Measurements from ENCODE around the gene SHKBP1. TPM values are rescaled to one million over a fixed set of nuclear protein-coding genes. Genes with fewer than 3 reads are reported as not detected.

The SHKBP1 gene
- total RNA-seq, 1 experiment from 2014 or later, result 92.9 TPM

DNA sequence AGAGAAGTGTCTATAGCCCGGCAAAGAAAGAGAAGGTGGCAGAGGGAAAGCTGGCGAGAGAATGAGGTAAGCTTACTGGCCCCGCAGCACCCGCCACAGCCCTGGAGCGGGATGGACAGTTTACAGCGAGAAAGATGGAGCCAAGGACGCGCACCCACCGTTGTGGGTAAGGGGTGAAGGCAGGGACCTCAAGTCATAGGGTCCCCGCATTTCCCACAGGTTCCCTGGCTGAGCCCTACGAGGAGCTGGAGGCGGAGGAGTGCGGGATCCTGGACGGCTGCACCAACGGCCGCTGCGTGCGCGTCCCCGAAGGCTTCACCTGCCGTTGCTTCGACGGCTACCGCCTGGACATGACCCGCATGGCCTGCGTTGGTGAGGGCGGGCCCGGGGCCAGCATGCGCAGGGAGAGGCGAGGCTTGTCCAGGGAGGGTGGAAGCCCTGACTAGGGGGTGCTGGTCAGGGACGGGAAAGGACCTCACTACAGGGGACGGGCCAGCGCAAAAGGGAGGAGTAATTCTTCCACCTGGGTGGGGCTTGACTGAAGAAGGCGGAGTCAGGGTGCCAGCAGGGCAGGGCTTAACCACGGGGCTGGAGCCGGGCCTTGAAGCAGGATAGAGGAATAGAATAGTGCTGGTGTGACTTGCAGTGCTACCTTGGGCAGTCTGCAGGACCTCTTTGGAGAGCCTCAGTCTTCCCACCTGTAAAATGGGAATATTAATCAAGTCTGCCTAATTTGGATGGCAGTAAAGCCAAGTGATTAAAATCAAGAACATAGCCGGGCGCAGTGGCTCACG, 51.0 kb downstream of the SHKBP1 start:
- TF ChIP-seq, protein P1, sequence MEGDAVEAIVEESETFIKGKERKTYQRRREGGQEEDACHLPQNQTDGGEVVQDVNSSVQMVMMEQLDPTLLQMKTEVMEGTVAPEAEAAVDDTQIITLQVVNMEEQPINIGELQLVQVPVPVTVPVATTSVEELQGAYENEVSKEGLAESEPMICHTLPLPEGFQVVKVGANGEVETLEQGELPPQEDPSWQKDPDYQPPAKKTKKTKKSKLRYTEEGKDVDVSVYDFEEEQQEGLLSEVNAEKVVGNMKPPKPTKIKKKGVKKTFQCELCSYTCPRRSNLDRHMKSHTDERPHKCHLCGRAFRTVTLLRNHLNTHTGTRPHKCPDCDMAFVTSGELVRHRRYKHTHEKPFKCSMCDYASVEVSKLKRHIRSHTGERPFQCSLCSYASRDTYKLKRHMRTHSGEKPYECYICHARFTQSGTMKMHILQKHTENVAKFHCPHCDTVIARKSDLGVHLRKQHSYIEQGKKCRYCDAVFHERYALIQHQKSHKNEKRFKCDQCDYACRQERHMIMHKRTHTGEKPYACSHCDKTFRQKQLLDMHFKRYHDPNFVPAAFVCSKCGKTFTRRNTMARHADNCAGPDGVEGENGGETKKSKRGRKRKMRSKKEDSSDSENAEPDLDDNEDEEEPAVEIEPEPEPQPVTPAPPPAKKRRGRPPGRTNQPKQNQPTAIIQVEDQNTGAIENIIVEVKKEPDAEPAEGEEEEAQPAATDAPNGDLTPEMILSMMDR (conservative IDR thresholded peaks at IDR 0.05), result no peak
- no peaks in the 10 kb centered on the region for H3K23me2 ChIP-seq (ENCODE audit: insufficient read length, low read depth, low read length, poor library complexity, severe bottlenecking)
- H2BK120ac ChIP-seq (ENCODE audit: low read depth, low read length, poor library complexity, severe bottlenecking), result no peak overlapping the region
- H3K36me3 Mint-ChIP-seq (ENCODE audit: insufficient read depth in 1 of 3, low read depth in 3 of 3), result peaks cover 22 to 56% (median 49%) of the 10 kb centered on the region in 3 experiments; a peak in 6 of 7 replicates
- no peak overlapping the region for H3K23ac ChIP-seq (ENCODE audit: insufficient read length, low read depth, low read length)
- no peak overlapping the region for H3K4me2 ChIP-seq (ENCODE audit: insufficient read depth, insufficient read length, low read length)
- no peaks in the 10 kb centered on the region for H4K20me1 ChIP-seq (ENCODE audit: control insufficient read depth, insufficient read depth, insufficient read length)
- DNase-seq, result peak; percentile 64
- no peaks in the 10 kb centered on the region for H3K9me3 ChIP-seq (ENCODE audit: control insufficient read depth, low read depth, low read length)
- H3K9me3 Mint-ChIP-seq, result peaks cover 0 to 3% of the 10 kb centered on the region in 2 experiments; a peak in 2 of 5 replicates
- H2BK12ac ChIP-seq (ENCODE audit: insufficient read length, low read depth, low read length), result no peak overlapping the region
- H3T11ph ChIP-seq (ENCODE audit: low read length), result no peak overlapping the region
- no peak overlapping the region for H2BK20ac ChIP-seq (ENCODE audit: low read depth, low read length, poor library complexity, severe bottlenecking)
- no peak overlapping the region for H2AFZ ChIP-seq (ENCODE audit: low read length)
- H3K9ac ChIP-seq (ENCODE audit: extremely low read depth, insufficient read length, low read length), result no peak overlapping the region
- peaks cover 3% of the 10 kb centered on the region; the same call in 1 of the 2 replicates for H3K4me1 ChIP-seq (ENCODE audit: insufficient read depth, low read length)
- H2BK5ac ChIP-seq (ENCODE audit: insufficient read length, low read length), result no peak overlapping the region
- no peak overlapping the region for H3K4me3 Mint-ChIP-seq
- H2AK5ac ChIP-seq (ENCODE audit: insufficient read length, low read length), result no peak overlapping the region
- H3K14ac ChIP-seq (ENCODE audit: insufficient read depth, low read length), result no peak overlapping the region
- no peak overlapping the region for H2BK15ac ChIP-seq (ENCODE audit: low read depth, low read length)
- H3K4me1 Mint-ChIP-seq, result peaks cover 31 to 39% of the 10 kb centered on the region in 2 experiments
- no peaks in the 10 kb centered on the region for H3K27me3 ChIP-seq (ENCODE audit: insufficient read depth, low read length)
- no peak overlapping the region for H3K18ac ChIP-seq (ENCODE audit: insufficient read length, low read depth, low read length)
- no peak overlapping the region for H3K4ac ChIP-seq (ENCODE audit: low read depth, low read length)
- H3K79me1 ChIP-seq (ENCODE audit: insufficient read depth, low read depth, low read length, poor library complexity, severe bottlenecking), result no peaks in the 10 kb centered on the region
- no peaks in the 10 kb centered on the region; the same call in 1 of the 2 replicates for H3K27me3 Mint-ChIP-seq (ENCODE audit: low read depth)
- H3K79me2 ChIP-seq (ENCODE audit: insufficient read depth, low read length), result no peaks in the 10 kb centered on the region
- peak overlapping the region; percentile 3 to 53 (median 23); a peak in 3 of 7 replicates for H3K27ac Mint-ChIP-seq
- H4K91ac ChIP-seq (ENCODE audit: insufficient read length, low read depth, low read length), result no peak overlapping the region
- no peak overlapping the region for H3K56ac ChIP-seq (ENCODE audit: insufficient read length, low read depth, low read length)
- H4K5ac ChIP-seq (ENCODE audit: insufficient read length, low read depth, low read length), result no peak overlapping the region
- H3K27ac ChIP-seq (ENCODE audit: insufficient read length, low read depth, low read length), result no peak overlapping the region
- WGBS (ENCODE audit: extremely low coverage, insufficient read length, low lambda C conversion rate), result no CpG with 5 or more reads among the region's 39 CpGs
- no peak overlapping the region for H4K8ac ChIP-seq (replicated peaks; ENCODE audit: insufficient read length, low read depth, low read length)
